Measurements from ENCODE around the gene TRERF1.

The TRERF1 gene

GRCh38 chr6:42368181-42368580, 83.5 kb downstream of the TRERF1 start:
- no peak for TF ChIP-seq CTCF (IDR thresholded peaks at IDR 0.05)

GRCh38 chr6:42367353-42368011, 84.2 kb downstream of the TRERF1 start:
- TF ChIP-seq CTCF (IDR thresholded peaks at IDR 0.05) = no peak

GRCh38 chr6:42366999-42367352, 84.8 kb downstream of the TRERF1 start:
- no peak for TF ChIP-seq CTCF (IDR thresholded peaks at IDR 0.05)

GRCh38 chr6:42366011-42366705, 85.6 kb downstream of the TRERF1 start:
- no peak for TF ChIP-seq CTCF (IDR thresholded peaks at IDR 0.05)

GRCh38 chr6:42365021-42365420, 86.7 kb downstream of the TRERF1 start:
- no peak for TF ChIP-seq CTCF (IDR thresholded peaks at IDR 0.05)

GRCh38 chr6:42363926-42364849, 87.5 kb downstream of the TRERF1 start:
- no peak for TF ChIP-seq CTCF (IDR thresholded peaks at IDR 0.05)

- no peak for TF ChIP-seq CTCF (IDR thresholded peaks at IDR 0.05)
These were observed 90.7 kb downstream of the TRERF1 start for GRCh38 chr6:42361036-42361435.
